GM12874 (cell line): ENCODE measurements around the gene EXOC3L4.

Experiments
- CTCF ChIP-seq: IDR thresholded peaks from 2 replicates; pipeline ENCODE4 v1.5.1; 2011; ENCODE audit warnings: low read depth, mild to moderate bottlenecking, control low read depth, low read length, moderate library complexity; ENCODE audit not compliant: insufficient read depth

EXOC3L4 gene

GRCh38 chr14:103066399-103066798 lies 28.1 kb upstream of the EXOC3L4 start:
- TF ChIP-seq CTCF: no peak

- TF ChIP-seq CTCF: no peak
Observed at GRCh38 chr14:103067231-103067954, 27.1 kb upstream of the EXOC3L4 start.

GRCh38 chr14:103068351-103069073 lies 26.0 kb upstream of the EXOC3L4 start:
- TF ChIP-seq CTCF: no peak

GRCh38 chr14:103070263-103070885 lies 24.2 kb upstream of the EXOC3L4 start:
- no peak for TF ChIP-seq CTCF

GRCh38 chr14:103070971-103071542 lies 23.5 kb upstream of the EXOC3L4 start:
- TF ChIP-seq CTCF: no peak

- no peak for TF ChIP-seq CTCF
Observed at GRCh38 chr14:103071544-103072251, 22.8 kb upstream of the EXOC3L4 start.
